Skeletal muscle cell (primary cell): ENCODE measurements around the gene SLC9A3.
A peak's percentile ranks its signal among the peaks of the same experiment; 100 is the strongest.
"Not testable (repeated sequence)": the region's sequence is repeated elsewhere in the genome, so short reads cannot be mapped to it uniquely, and the experiment has no call there.

ENCODE experiments used
- DNase-seq: peaks from one replicate; pipeline ENCODE4 v3.0.0-alpha.2; 2010; ENCODE audit warnings: low read depth
- H3K4me3 ChIP-seq: 2 replicates; pipeline ENCODE4 v1.5.1; 2011; ENCODE audit warnings: low read depth, mild to moderate bottlenecking, control low read depth, low read length, moderate library complexity

SLC9A3 gene

GRCh38 chr5:482021-482420 is 42.2 kb downstream of the SLC9A3 start:
- DNase-seq = no peak
- no peak overlapping the region for H3K4me3 ChIP-seq

- DNase-seq = no peak
- no peak overlapping the region for H3K4me3 ChIP-seq
These were observed 42.9 kb downstream of the SLC9A3 start for GRCh38 chr5:481347-481746.

GRCh38 chr5:479566-480319 is 44.5 kb downstream of the SLC9A3 start:
- DNase-seq = no peak
- no peak overlapping the region for H3K4me3 ChIP-seq

GRCh38 chr5:478982-479535 is 45.2 kb downstream of the SLC9A3 start:
- DNase-seq = no peak
- H3K4me3 ChIP-seq = no peak overlapping the region

GRCh38 chr5:478369-478981 is 45.8 kb downstream of the SLC9A3 start:
- DNase-seq = no peak
- H3K4me3 ChIP-seq = no peak overlapping the region

GRCh38 chr5:477871-478270 is 46.4 kb downstream of the SLC9A3 start:
- no peak for DNase-seq
- H3K4me3 ChIP-seq = no peak overlapping the region

GRCh38 chr5:477247-477646 is 47.0 kb downstream of the SLC9A3 start:
- no peak overlapping the region for H3K4me3 ChIP-seq

GRCh38 chr5:476814-477175 is 47.5 kb downstream of the SLC9A3 start:
- DNase-seq = no peak
- H3K4me3 ChIP-seq = no peak overlapping the region

More at GRCh38 chr5:477247-477646, 47.0 kb downstream of the SLC9A3 start:
- DNase-seq = no peak

- DNase-seq = no peak
- no peak overlapping the region for H3K4me3 ChIP-seq
These were observed 48.0 kb downstream of the SLC9A3 start for GRCh38 chr5:476102-476813.

GRCh38 chr5:475704-476101 is 48.5 kb downstream of the SLC9A3 start:
- no peak overlapping the region for H3K4me3 ChIP-seq
- no peak for DNase-seq

GRCh38 chr5:474840-475661 is 49.2 kb downstream of the SLC9A3 start:
- peak overlapping the region; percentile 38 for H3K4me3 ChIP-seq

GRCh38 chr5:474232-474839 is 49.9 kb downstream of the SLC9A3 start:
- H3K4me3 ChIP-seq = peak overlapping the region; percentile 87
- not testable (repeated sequence) for DNase-seq

More at GRCh38 chr5:474840-475661, 49.2 kb downstream of the SLC9A3 start:
- no peak for DNase-seq

- peak overlapping the region; percentile 87 for H3K4me3 ChIP-seq
- no peak for DNase-seq
These were observed 50.6 kb downstream of the SLC9A3 start for GRCh38 chr5:473551-474192.

- DNase-seq = peak; percentile 43
These were observed 51.3 kb downstream of the SLC9A3 start for GRCh38 chr5:472656-473550.

GRCh38 chr5:472076-472655 is 52.1 kb downstream of the SLC9A3 start:
- H3K4me3 ChIP-seq = peak overlapping the region; percentile 70

More at GRCh38 chr5:472656-473550, 51.3 kb downstream of the SLC9A3 start:
- H3K4me3 ChIP-seq = peak overlapping the region; percentile 87

GRCh38 chr5:471750-472058 is 52.5 kb downstream of the SLC9A3 start:
- no peak for DNase-seq
- H3K4me3 ChIP-seq = peak overlapping the region; percentile 70

More at GRCh38 chr5:472076-472655, 52.1 kb downstream of the SLC9A3 start:
- no peak for DNase-seq
